ENCODE measurements around the gene TRAPPC3.

The TRAPPC3 gene

DNA sequence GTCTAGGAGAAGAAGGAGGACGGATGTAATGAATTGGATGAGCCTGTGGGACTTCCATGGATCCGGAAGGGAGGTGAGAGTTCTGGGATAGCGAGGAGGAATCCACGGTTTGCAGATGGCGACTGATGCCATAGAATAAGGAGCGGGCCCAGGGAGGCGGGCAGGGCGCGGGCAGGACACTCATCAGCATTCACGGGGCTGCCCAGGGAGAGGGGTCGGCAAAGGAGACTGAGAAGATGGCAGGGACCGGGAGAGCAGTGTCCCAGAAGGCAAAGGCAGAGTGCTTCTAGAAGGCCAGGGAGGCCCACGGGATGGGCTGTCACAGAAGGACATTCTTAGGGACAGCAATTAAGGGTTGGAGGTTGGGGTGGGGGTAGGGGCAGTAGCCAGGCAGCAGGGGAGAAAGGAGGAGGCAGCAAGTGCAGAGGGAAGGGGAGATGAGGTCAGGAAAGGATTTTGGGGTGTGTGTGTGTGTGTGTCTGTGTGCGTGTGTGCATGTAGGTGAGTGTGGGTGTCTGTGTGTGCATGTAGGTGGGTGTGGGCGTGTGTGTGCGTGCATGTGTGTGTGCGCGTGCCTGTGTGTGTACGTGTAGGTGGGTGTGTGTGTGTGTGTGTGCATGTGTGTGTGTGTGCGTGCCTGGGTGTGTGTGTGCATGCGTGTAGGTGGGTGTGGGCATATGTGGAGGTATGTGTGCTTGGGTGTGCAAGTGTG lies 23.1 kb downstream of the TRAPPC3 start (continued):
- TF ChIP-seq ZNF174 (tag by site-specific recombination; IDR thresholded peaks at IDR 0.05) (no peak), ZNF184 (tag by site-specific recombination; IDR thresholded peaks at IDR 0.05) (no peak), ZNF830 (tag by site-specific recombination; IDR thresholded peaks at IDR 0.05; ENCODE audit: low read depth) (no peak), YY2 (tag by site-specific recombination; IDR thresholded peaks at IDR 0.05) (peak; percentile 48), ZNF510 (tag by site-specific recombination; IDR thresholded peaks at IDR 0.05; ENCODE audit: insufficient replicate concordance) (no peak), ZNF239 (tag by site-specific recombination; IDR thresholded peaks at IDR 0.05) (0 out of 2 replicates have a peak, but pooled peaks have one; percentile 56), ZIC2 (tag by site-specific recombination; IDR thresholded peaks at IDR 0.05) (no peak), ZNF324 (tag by site-specific recombination; IDR thresholded peaks at IDR 0.05) (no peak), ZNF555 (tag by site-specific recombination; conservative IDR thresholded peaks at IDR 0.05) (no peak), ZNF214 (tag by site-specific recombination; IDR thresholded peaks at IDR 0.05; ENCODE audit: borderline replicate concordance) (no peak), ZNF776 (tag by site-specific recombination; IDR thresholded peaks at IDR 0.05; ENCODE audit: borderline replicate concordance) (no peak), ZNF792 (tag by site-specific recombination; IDR thresholded peaks at IDR 0.05) (no peak), ZNF112 (tag by site-specific recombination; IDR thresholded peaks at IDR 0.05) (no peak), ZNF248 (tag by site-specific recombination; IDR thresholded peaks at IDR 0.05) (no peak), ZNF146 (tag by site-specific recombination; IDR thresholded peaks at IDR 0.05) (no peak), ZNF354C (tag by site-specific recombination; IDR thresholded peaks at IDR 0.05; ENCODE audit: borderline replicate concordance, low read depth) (no peak), IKZF3 (tag by site-specific recombination; IDR thresholded peaks at IDR 0.05) (no peak), MZF1 (tag by site-specific recombination; IDR thresholded peaks at IDR 0.05; ENCODE audit: borderline replicate concordance) (no peak), ZBTB48 (tag by site-specific recombination; IDR thresholded peaks at IDR 0.05) (peak; percentile 83), ZNF335 (tag by site-specific recombination; conservative IDR thresholded peaks at IDR 0.05) (no peak), ZNF501 (tag by site-specific recombination; IDR thresholded peaks at IDR 0.05) (no peak), ZNF791 (tag by site-specific recombination; IDR thresholded peaks at IDR 0.05) (no peak), HOXD13 (CRISPR knock-in tag; IDR thresholded peaks at IDR 0.05; ENCODE audit: borderline replicate concordance) (no peak), KLF8 (tag by site-specific recombination; IDR thresholded peaks at IDR 0.05) (peak; percentile 47; the same call in 1 of the 2 replicates), ZNF121 (tag by site-specific recombination; IDR thresholded peaks at IDR 0.05) (no peak), ZNF707 (tag by site-specific recombination; IDR thresholded peaks at IDR 0.05) (no peak), RBAK (tag by site-specific recombination; IDR thresholded peaks at IDR 0.05) (no peak), ZNF623 (tag by site-specific recombination; IDR thresholded peaks at IDR 0.05) (no peak), ZNF37A (tag by site-specific recombination; IDR thresholded peaks at IDR 0.05) (no peak), ZBTB21 (tag by site-specific recombination; IDR thresholded peaks at IDR 0.05) (0 out of 2 replicates have a peak, but pooled peaks have one; percentile 12), KLF16 (tag by site-specific recombination; IDR thresholded peaks at IDR 0.05) (no peak), ZNF621 (tag by site-specific recombination; IDR thresholded peaks at IDR 0.05) (no peak)
- TF ChIP-seq, protein P1, sequence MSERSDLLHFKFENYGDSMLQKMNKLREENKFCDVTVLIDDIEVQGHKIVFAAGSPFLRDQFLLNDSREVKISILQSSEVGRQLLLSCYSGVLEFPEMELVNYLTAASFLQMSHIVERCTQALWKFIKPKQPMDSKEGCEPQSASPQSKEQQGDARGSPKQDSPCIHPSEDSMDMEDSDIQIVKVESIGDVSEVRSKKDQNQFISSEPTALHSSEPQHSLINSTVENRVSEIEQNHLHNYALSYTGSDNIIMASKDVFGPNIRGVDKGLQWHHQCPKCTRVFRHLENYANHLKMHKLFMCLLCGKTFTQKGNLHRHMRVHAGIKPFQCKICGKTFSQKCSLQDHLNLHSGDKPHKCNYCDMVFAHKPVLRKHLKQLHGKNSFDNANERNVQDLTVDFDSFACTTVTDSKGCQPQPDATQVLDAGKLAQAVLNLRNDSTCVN (tag by site-specific recombination; optimal IDR thresholded peaks at IDR 0.05), result peak; percentile 3
- TF ChIP-seq, protein P2, sequence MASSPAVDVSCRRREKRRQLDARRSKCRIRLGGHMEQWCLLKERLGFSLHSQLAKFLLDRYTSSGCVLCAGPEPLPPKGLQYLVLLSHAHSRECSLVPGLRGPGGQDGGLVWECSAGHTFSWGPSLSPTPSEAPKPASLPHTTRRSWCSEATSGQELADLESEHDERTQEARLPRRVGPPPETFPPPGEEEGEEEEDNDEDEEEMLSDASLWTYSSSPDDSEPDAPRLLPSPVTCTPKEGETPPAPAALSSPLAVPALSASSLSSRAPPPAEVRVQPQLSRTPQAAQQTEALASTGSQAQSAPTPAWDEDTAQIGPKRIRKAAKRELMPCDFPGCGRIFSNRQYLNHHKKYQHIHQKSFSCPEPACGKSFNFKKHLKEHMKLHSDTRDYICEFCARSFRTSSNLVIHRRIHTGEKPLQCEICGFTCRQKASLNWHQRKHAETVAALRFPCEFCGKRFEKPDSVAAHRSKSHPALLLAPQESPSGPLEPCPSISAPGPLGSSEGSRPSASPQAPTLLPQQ (tag by site-specific recombination; IDR thresholded peaks at IDR 0.05), result no peak
- TF ChIP-seq, protein P3, sequence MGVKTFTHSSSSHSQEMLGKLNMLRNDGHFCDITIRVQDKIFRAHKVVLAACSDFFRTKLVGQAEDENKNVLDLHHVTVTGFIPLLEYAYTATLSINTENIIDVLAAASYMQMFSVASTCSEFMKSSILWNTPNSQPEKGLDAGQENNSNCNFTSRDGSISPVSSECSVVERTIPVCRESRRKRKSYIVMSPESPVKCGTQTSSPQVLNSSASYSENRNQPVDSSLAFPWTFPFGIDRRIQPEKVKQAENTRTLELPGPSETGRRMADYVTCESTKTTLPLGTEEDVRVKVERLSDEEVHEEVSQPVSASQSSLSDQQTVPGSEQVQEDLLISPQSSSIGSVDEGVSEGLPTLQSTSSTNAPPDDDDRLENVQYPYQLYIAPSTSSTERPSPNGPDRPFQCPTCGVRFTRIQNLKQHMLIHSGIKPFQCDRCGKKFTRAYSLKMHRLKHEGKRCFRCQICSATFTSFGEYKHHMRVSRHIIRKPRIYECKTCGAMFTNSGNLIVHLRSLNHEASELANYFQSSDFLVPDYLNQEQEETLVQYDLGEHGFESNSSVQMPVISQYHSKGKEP (tag by site-specific recombination; IDR thresholded peaks at IDR 0.05), result no peak
- TF ChIP-seq, protein P4, sequence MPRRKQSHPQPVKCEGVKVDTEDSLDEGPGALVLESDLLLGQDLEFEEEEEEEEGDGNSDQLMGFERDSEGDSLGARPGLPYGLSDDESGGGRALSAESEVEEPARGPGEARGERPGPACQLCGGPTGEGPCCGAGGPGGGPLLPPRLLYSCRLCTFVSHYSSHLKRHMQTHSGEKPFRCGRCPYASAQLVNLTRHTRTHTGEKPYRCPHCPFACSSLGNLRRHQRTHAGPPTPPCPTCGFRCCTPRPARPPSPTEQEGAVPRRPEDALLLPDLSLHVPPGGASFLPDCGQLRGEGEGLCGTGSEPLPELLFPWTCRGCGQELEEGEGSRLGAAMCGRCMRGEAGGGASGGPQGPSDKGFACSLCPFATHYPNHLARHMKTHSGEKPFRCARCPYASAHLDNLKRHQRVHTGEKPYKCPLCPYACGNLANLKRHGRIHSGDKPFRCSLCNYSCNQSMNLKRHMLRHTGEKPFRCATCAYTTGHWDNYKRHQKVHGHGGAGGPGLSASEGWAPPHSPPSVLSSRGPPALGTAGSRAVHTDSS (tag by site-specific recombination; IDR thresholded peaks at IDR 0.05), result no peak
